ENCODE results near the gene ATP8A2. TPM values are rescaled to one million over a fixed set of nuclear protein-coding genes. Genes with fewer than 3 reads are reported as not detected.
"Not testable (repeated sequence)": the region's sequence is repeated elsewhere in the genome, so short reads cannot be mapped to it uniquely, and the experiment has no call there.

The ATP8A2 gene
- total and polyA plus RNA-seq, 3 donors from 2014 or later: 14.2 to 38.3 (median 16.5) TPM

GRCh38 chr13:25946321-25946720, 574.5 kb downstream of the ATP8A2 start:
- Histone ChIP-seq H3K36me3 (ENCODE audit: low read depth, missing control alignments) (no peaks in the 10 kb centered on the region), H3K4me3 (no peak overlapping the region), H3K27ac (no peak overlapping the region), H3K4me1 (no peaks in the 10 kb centered on the region), H3K9me3 (no peaks in the 10 kb centered on the region), H3K27me3 (no peaks in the 10 kb centered on the region)
- TF ChIP-seq POLR2A (IDR thresholded peaks at IDR 0.05): no peak
- TF ChIP-seq CTCF (IDR thresholded peaks at IDR 0.05): no peak
- intact Hi-C loops (cut with DNase I; ENCODE audit: low total_unique reads): no loop called here
- 84% methylated on average over 6 of the region's 6 CpGs for WGBS, 2 donors
- DNase-seq: no peak

GRCh38 chr13:25948910-25949309, 577.1 kb downstream of the ATP8A2 start:
- no peak for TF ChIP-seq CTCF (IDR thresholded peaks at IDR 0.05)
- TF ChIP-seq POLR2A (IDR thresholded peaks at IDR 0.05): no peak
- no peak overlapping the region for H3K27ac ChIP-seq
- H3K4me3 ChIP-seq: no peak overlapping the region
- no peaks in the 10 kb centered on the region for H3K36me3 ChIP-seq (ENCODE audit: low read depth, missing control alignments)
- 93 to 94% methylated on average over 2 to 3 of the region's 3 CpGs for WGBS, 2 donors
- no peaks in the 10 kb centered on the region for H3K27me3 ChIP-seq
- no peak for DNase-seq
- intact Hi-C loops (cut with DNase I; ENCODE audit: low total_unique reads): no loop called here
- no peaks in the 10 kb centered on the region for H3K4me1 ChIP-seq
- no peaks in the 10 kb centered on the region for H3K9me3 ChIP-seq

- DNase-seq: no peak
- Histone ChIP-seq H3K4me1 (no peaks in the 10 kb centered on the region), H3K4me3 (no peak overlapping the region), H3K9me3 (no peaks in the 10 kb centered on the region), H3K36me3 (ENCODE audit: low read depth, missing control alignments) (no peaks in the 10 kb centered on the region), H3K27ac (no peak overlapping the region), H3K27me3 (no peaks in the 10 kb centered on the region)
- WGBS, 2 donors: 87 to 88% methylated on average over 4 of the region's 4 CpGs
- intact Hi-C loops (cut with DNase I; ENCODE audit: low total_unique reads): no loop called here
- TF ChIP-seq CTCF (IDR thresholded peaks at IDR 0.05) (no peak), POLR2A (IDR thresholded peaks at IDR 0.05) (no peak)
Measured at GRCh38 chr13:25951831-25952230, 580.1 kb downstream of the ATP8A2 start.

GRCh38 chr13:25954080-25954479, 582.3 kb downstream of the ATP8A2 start:
- H3K4me3 ChIP-seq; H3K4me1 ChIP-seq; H3K27me3 ChIP-seq; DNase-seq; H3K9me3 ChIP-seq; H3K36me3 ChIP-seq (ENCODE audit: low read depth, missing control alignments); intact Hi-C loops (cut with DNase I; ENCODE audit: low total_unique reads); H3K27ac ChIP-seq: not testable (repeated sequence)
- WGBS, 2 donors: 34 to 84% methylated on average over 2 to 5 of the region's 5 CpGs

- H3K9me3 ChIP-seq; H3K36me3 ChIP-seq (ENCODE audit: low read depth, missing control alignments); H3K27ac ChIP-seq; DNase-seq; intact Hi-C loops (cut with DNase I; ENCODE audit: low total_unique reads); H3K4me3 ChIP-seq; H3K4me1 ChIP-seq; H3K27me3 ChIP-seq: not testable (repeated sequence)
- WGBS, 2 donors: 97 to 100% methylated on average over 1 of the region's 1 CpG
Measured at GRCh38 chr13:25954943-25955342, 583.2 kb downstream of the ATP8A2 start.

- Histone ChIP-seq H3K27ac (no peak overlapping the region), H3K27me3 (no peaks in the 10 kb centered on the region), H3K9me3 (no peaks in the 10 kb centered on the region), H3K4me3 (no peak overlapping the region), H3K4me1 (peaks cover 6% of the 10 kb centered on the region), H3K36me3 (ENCODE audit: low read depth, missing control alignments) (no peaks in the 10 kb centered on the region)
- 88 to 100% methylated on average over 1 of the region's 1 CpG for WGBS, 2 donors
- TF ChIP-seq POLR2A (IDR thresholded peaks at IDR 0.05) (no peak), CTCF (IDR thresholded peaks at IDR 0.05) (no peak)
- no peak for DNase-seq
- intact Hi-C loops (cut with DNase I; ENCODE audit: low total_unique reads): no loop called here
Measured at GRCh38 chr13:25958986-25959385, 587.2 kb downstream of the ATP8A2 start.

All from testis (tissue), 3 donors.